BLaER1 (cell line): ENCODE results near the gene MCTP2.
"Not testable (repeated sequence)": the region's sequence is repeated elsewhere in the genome, so short reads cannot be mapped to it uniquely, and the experiment has no call there.

Source experiments
- H3K27ac ChIP-seq: shearing (Covaris generic); formaldehyde crosslinking; 2 replicates; pipeline ENCODE4 v1.8.1; 2022
- H3K27me3 ChIP-seq: shearing (Covaris generic); formaldehyde crosslinking; 2 replicates; pipeline ENCODE4 v1.8.1; 2022
- H3K36me3 ChIP-seq: shearing (Covaris generic); formaldehyde crosslinking; 2 replicates; pipeline ENCODE4 v1.8.1; 2022
- H3K4me1 ChIP-seq: shearing (Covaris generic); formaldehyde crosslinking; 2 replicates; pipeline ENCODE4 v1.8.1; 2022
- H3K4me2 ChIP-seq: shearing (Covaris generic); formaldehyde crosslinking; 2 replicates; pipeline ENCODE4 v1.8.1; 2022
- H3K4me3 ChIP-seq: shearing (Covaris generic); formaldehyde crosslinking; 2 replicates; pipeline ENCODE4 v1.8.1; 2022
- H3K9ac ChIP-seq: shearing (Covaris generic); formaldehyde crosslinking; 2 replicates; pipeline ENCODE4 v1.8.1; 2022
- H3K9me3 ChIP-seq: shearing (Covaris generic); formaldehyde crosslinking; 2 replicates; pipeline ENCODE4 v1.8.1; 2022
- H4K20me1 ChIP-seq: shearing (Covaris generic); formaldehyde crosslinking; 2 replicates; pipeline ENCODE4 v1.8.1; 2022
- Cebpa-rat ChIP-seq: shearing (Covaris generic); IDR thresholded peaks from 2 replicates; pipeline ENCODE4 v1.8.1; 2022

Gene MCTP2

DNA sequence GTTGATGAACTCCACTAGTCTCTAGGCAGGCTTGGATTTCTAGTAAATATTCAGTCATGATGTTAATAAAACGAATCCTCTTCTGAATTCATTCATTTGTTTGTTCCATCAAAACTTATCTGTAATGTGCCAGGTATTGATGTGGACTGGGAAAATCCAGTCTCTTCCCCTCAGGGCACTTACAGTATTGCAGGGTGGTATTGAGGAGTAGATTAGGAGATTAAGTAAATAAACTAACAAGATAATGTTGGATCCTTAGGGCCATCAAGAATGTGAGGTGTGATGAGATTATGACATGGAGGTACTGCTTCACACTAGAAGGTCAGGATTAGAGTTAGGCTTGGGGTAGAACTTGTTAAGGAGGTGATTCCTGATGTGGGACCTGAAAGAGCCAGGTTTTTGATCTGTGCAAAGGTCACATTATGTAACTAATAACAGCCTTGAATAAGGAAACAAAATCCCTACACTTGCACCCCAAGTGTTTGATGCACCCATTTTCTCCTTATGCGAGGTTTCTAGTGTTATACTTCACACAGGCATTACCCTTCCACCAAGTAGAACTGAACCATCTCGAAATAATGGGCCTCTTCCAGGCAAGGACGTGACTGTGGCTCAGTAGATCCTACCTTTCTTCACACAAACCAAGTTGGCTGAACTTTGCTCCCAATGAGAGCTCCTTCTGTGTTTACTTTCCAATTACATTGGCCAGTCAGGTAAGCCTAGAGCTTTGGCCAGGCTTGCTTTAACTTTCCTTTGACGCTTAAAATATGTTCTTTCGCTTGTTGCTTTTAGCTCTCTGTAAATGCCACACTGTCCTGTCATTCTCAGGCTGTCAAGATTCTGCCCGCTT is 16.7 kb downstream of the MCTP2 start:
- Histone ChIP-seq H3K9ac (no peak overlapping the region), H3K36me3 (no peaks in the 10 kb centered on the region), H3K4me2 (no peak overlapping the region), H3K27me3 (no peaks in the 10 kb centered on the region), H4K20me1 (no peaks in the 10 kb centered on the region), H3K4me3 (no peak overlapping the region), H3K9me3 (peaks cover 13% of the 10 kb centered on the region), H3K4me1 (peaks cover 3% of the 10 kb centered on the region), H3K27ac (no peak overlapping the region)
- TF ChIP-seq Cebpa-rat = no peak

DNA sequence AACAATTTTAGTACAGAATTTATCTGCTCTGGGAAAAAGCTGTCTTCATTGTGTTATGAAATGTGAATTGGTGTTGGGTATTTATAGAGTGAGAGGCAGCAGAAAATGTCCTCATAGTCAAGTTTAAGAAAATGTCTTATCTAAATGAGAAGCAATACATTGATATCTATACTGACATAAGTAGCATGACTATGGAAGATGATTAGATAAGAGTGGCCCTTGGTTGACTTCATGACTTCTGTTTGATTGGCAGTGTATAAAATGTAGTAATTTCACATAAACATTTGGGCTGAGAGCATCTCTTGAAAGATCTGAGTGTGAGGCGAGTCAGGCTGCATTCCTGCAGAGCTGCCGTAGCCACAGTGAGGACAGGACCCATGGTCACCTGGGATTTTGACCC is 19.4 kb downstream of the MCTP2 start:
- H3K27me3 ChIP-seq = no peaks in the 10 kb centered on the region
- H3K9ac ChIP-seq = no peak overlapping the region
- peaks cover 15% of the 10 kb centered on the region for H3K4me1 ChIP-seq
- H3K27ac ChIP-seq = no peak overlapping the region
- H3K36me3 ChIP-seq = no peaks in the 10 kb centered on the region
- H3K4me3 ChIP-seq = no peak overlapping the region
- H4K20me1 ChIP-seq = no peaks in the 10 kb centered on the region
- H3K4me2 ChIP-seq = no peak overlapping the region
- H3K9me3 ChIP-seq = peaks cover 13% of the 10 kb centered on the region
- TF ChIP-seq Cebpa-rat = no peak

DNA sequence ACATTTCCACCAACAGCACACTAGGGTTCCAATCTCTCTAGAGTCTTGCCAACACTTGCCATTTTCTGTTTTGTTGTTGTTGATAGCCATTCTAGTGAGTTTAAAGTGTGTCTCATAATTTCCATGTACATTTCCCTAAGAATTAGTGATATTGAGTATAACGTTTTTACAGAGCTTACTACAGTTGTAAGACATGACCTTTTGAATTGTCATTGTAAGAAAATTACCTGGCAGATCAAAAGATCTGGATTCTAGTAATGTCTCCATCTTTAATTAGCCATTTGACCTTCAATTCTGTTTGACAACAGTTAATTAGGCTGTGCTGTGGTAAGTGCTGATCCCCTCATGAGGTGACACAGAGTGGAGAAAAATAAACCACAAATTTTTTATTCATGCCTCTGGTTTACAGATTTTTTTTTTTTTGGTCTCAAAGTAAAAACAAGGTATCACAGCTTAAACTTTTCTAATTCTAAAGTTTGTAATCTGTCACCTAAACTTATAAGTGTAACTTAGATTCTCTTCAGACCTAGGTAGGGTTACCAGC is 20.9 kb downstream of the MCTP2 start:
- no peaks in the 10 kb centered on the region for H3K27me3 ChIP-seq
- no peaks in the 10 kb centered on the region for H3K36me3 ChIP-seq
- H3K4me2 ChIP-seq = no peak overlapping the region
- H3K4me1 ChIP-seq = peaks cover 15% of the 10 kb centered on the region
- H3K27ac ChIP-seq = no peak overlapping the region
- H4K20me1 ChIP-seq = no peaks in the 10 kb centered on the region
- H3K9ac ChIP-seq = no peak overlapping the region
- H3K4me3 ChIP-seq = no peak overlapping the region
- peaks cover 13% of the 10 kb centered on the region for H3K9me3 ChIP-seq
- no peak for TF ChIP-seq Cebpa-rat

DNA sequence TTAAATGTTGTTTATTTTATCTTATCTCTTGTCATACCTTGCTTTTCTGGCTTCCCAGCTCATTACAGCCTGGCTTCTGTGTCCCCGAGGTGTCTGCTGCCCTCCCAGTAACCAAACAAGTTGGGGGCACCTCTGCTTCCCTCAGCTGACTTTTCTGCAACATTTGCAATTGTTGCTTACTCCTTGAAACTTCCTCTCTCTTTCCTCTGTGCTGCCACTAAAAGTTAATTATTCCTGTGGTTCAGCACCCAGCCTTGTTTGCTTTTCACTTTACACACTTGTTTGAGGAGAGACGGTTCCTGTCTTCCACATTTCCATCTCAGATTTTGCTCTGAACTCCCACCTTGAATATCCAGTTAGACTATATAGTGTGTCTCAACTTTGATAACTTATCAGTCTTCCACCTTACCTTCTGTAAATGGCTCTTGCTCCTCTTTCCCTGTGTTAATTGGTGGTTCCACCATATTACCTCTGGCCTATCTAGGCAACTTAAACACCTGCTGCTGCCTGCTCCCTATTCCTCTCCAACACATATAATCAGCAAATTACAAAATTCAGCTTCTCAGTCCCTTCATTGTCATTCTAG is 21.6 kb downstream of the MCTP2 start:
- Histone ChIP-seq H3K36me3 (no peaks in the 10 kb centered on the region), H3K9me3 (peaks cover 13% of the 10 kb centered on the region), H3K27me3 (no peaks in the 10 kb centered on the region), H4K20me1 (no peaks in the 10 kb centered on the region), H3K4me3 (no peak overlapping the region), H3K4me1 (peaks cover 19% of the 10 kb centered on the region), H3K4me2 (peak overlapping the region; percentile 31; the same call in 1 of the 2 replicates), H3K9ac (no peak overlapping the region), H3K27ac (no peak overlapping the region)
- TF ChIP-seq Cebpa-rat = no peak

DNA sequence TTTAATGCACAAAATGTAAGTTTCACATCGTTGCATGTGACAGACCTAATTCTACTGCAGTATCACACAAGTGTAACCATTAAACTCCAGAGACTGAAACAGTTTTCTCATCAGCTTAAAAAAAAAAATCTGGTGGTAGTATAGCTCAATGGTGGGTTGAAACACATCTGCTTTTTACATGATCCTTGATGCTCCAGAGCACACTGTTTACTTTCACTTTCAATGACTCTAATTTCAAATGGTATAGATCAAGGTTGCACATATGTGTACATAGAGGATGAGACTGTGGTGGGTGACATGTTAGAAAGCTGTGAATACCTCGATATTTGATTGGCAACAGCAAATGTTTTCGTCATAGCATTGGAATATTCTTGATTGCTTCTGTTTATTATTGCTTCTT is 22.4 kb downstream of the MCTP2 start:
- Histone ChIP-seq H3K9me3 (peaks cover 13% of the 10 kb centered on the region), H3K9ac (no peak overlapping the region), H3K4me2 (peak overlapping the region; percentile 31; the same call in 1 of the 2 replicates), H4K20me1 (no peaks in the 10 kb centered on the region), H3K27ac (no peak overlapping the region), H3K36me3 (no peaks in the 10 kb centered on the region), H3K4me1 (peaks cover 26% of the 10 kb centered on the region), H3K27me3 (no peaks in the 10 kb centered on the region), H3K4me3 (no peak overlapping the region)
- no peak for TF ChIP-seq Cebpa-rat

DNA sequence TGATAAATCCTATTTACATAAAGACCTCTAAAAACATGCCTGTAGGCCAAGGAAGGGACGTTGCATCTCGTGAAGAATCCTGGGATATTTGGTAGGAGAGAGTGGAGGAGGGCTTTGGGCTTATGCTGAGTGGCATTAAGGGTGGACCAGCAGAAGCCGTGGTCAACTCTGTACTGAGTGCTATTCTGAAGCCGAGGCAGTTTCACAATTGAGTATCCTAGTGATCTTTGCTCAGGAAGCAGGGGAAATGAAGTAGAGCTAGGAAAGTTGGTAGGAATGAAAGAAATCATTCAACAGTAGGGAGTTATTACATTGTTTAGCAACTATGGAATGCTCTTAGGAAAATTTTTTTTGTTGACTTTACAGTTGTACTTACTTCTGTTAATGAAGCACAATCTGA is 24.2 kb downstream of the MCTP2 start:
- H3K4me2 ChIP-seq = no peak overlapping the region
- peaks cover 13% of the 10 kb centered on the region for H3K9me3 ChIP-seq
- H4K20me1 ChIP-seq = no peaks in the 10 kb centered on the region
- H3K4me3 ChIP-seq = no peak overlapping the region
- TF ChIP-seq Cebpa-rat = no peak
- H3K27me3 ChIP-seq = no peaks in the 10 kb centered on the region
- no peak overlapping the region for H3K27ac ChIP-seq
- peaks cover 41% of the 10 kb centered on the region for H3K4me1 ChIP-seq
- H3K9ac ChIP-seq = no peak overlapping the region
- H3K36me3 ChIP-seq = no peaks in the 10 kb centered on the region

DNA sequence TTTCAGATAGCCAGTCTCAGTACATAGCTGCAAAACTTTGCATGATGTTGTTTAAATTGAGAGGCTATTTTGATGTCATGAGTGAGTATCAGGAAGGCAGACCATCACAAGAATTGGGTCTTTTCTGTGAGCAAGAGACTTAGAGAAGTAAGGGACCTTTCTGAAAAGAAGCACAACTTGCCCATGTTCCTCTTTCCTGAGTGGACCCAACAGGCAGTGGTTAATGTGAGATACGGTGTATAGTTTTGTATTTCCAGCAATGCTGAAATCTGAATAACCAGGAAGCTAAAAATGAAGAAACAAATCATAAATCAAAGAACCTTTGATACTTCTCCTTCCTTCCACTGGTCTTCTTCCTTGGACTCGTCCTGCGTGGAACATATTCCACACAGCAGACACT is 25.1 kb downstream of the MCTP2 start:
- Histone ChIP-seq H3K27ac (no peak overlapping the region), H3K36me3 (no peaks in the 10 kb centered on the region), H3K4me1 (peaks cover 41% of the 10 kb centered on the region), H3K4me3 (no peak overlapping the region), H3K9ac (no peak overlapping the region), H3K9me3 (peaks cover 10% of the 10 kb centered on the region), H3K27me3 (no peaks in the 10 kb centered on the region), H3K4me2 (no peak overlapping the region), H4K20me1 (no peaks in the 10 kb centered on the region)
- no peak for TF ChIP-seq Cebpa-rat

DNA sequence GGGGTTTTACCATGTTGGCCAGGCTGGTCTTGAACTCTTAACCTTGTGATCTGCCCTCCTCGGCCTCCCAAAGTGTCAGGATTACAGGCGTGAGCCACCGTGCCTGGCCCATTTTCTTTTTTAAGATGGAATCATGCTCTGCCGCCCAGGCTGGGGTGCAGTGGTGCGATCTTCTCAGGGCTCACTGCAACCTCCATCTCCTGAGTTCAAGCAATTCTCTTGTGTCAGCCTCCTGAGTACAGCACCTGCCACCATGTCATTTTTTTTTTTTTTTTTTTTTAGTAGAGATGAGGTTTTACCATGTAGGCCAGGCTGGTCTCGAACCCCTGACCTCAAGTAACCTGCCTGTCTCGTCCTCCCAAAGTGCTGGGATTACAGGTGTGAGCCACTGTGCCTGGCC is 26.4 kb downstream of the MCTP2 start:
- not testable (repeated sequence) for H3K36me3 ChIP-seq, H3K9ac ChIP-seq, H3K9me3 ChIP-seq, H3K27ac ChIP-seq, H4K20me1 ChIP-seq, H3K4me3 ChIP-seq, H3K27me3 ChIP-seq
- H3K4me2 ChIP-seq = peak overlapping the region; percentile 38
- peaks cover 42% of the 10 kb centered on the region for H3K4me1 ChIP-seq

DNA sequence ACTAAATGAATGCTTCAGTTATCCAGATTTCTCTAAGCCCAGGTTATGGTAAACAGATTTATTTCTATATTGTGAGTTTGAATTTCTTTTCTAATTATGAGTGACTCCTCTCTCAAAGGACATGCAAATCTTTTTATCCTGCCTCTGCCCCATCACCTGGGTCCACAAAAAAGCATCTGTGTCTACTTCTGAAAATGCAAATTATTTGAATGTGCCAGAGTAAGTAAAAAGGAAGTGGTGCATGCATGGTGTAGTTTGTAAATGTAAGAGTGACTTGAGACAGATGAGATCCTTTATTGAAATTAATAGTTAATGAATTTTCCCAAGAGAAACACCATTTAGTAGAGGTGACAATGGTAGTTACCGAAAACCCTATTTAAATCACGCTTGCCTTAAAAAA is 26.9 kb downstream of the MCTP2 start:
- no peak overlapping the region for H3K27ac ChIP-seq
- H3K4me1 ChIP-seq = peaks cover 42% of the 10 kb centered on the region
- H3K4me2 ChIP-seq = peak overlapping the region; percentile 38
- no peaks in the 10 kb centered on the region for H3K27me3 ChIP-seq
- no peaks in the 10 kb centered on the region for H4K20me1 ChIP-seq
- no peaks in the 10 kb centered on the region for H3K36me3 ChIP-seq
- H3K9me3 ChIP-seq = no peaks in the 10 kb centered on the region
- no peak for TF ChIP-seq Cebpa-rat
- H3K4me3 ChIP-seq = no peak overlapping the region
- H3K9ac ChIP-seq = no peak overlapping the region

DNA sequence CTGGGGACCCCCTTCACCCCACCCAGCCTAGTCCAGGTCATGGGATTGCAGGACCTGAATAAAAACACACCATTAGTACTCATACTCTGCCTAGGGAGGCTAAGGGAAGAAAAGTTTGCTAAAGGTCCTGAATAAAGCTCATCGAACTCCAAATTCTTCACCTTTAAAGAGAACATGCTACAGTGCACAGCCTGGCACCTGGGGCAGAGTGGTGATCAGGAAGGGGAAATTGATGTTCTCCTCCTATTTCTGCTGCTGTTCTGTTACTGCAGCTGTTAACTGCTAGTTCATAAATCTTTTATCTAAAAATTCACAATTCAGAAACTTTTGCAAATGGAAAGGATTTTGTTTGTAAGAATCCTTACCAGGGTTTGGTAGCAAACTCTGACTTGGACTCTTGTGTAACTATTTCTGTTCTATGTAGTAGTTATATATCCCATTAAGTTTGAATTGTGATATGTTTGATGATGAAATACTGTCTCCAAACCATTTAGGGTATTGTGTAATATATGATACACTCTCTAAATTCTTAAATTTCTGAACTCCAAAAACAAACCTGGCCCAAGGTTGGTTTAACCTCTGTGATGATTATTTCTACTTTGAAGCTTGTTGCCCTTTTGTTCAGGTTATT is 27.9 kb downstream of the MCTP2 start:
- no peak for TF ChIP-seq Cebpa-rat
- no peak overlapping the region for H3K27ac ChIP-seq
- H3K4me2 ChIP-seq = peak overlapping the region; percentile 47
- no peak overlapping the region for H3K9ac ChIP-seq
- H3K9me3 ChIP-seq = no peaks in the 10 kb centered on the region
- no peaks in the 10 kb centered on the region for H4K20me1 ChIP-seq
- no peak overlapping the region for H3K4me3 ChIP-seq
- no peaks in the 10 kb centered on the region for H3K36me3 ChIP-seq
- peaks cover 41% of the 10 kb centered on the region for H3K4me1 ChIP-seq
- H3K27me3 ChIP-seq = no peaks in the 10 kb centered on the region
